ENCODE measurements around the gene HM13. TPM values are rescaled to one million over a fixed set of nuclear protein-coding genes. Genes with fewer than 3 reads are reported as not detected.
A peak's percentile ranks its signal among the peaks of the same experiment; 100 is the strongest.

The HM13 gene
- total and polyA plus RNA-seq, 2 of the 13 experiments (the other 11 are each of a cell fraction or from before 2014, with no cell fraction given): 118 to 243 TPM

GRCh38 chr20:31603822-31604566, 89.8 kb downstream of the HM13 start (continued):
- TF ChIP-seq TCF12 (IDR thresholded peaks at IDR 0.05) (no peak), TCF12 (CRISPR knock-in tag; IDR thresholded peaks at IDR 0.05) (peak; percentile 99), BCL6 (CRISPR knock-in tag; IDR thresholded peaks at IDR 0.05) (peak; percentile 95), BRF2 (CRISPR knock-in tag; IDR thresholded peaks at IDR 0.05) (peak; percentile 56; the same call in 1 of the 2 replicates), TMF1 (CRISPR knock-in tag; IDR thresholded peaks at IDR 0.05; ENCODE audit: low read depth) (peak; percentile 62; the same call in 1 of the 2 replicates), ZBTB8A (CRISPR knock-in tag; IDR thresholded peaks at IDR 0.05; ENCODE audit: borderline replicate concordance, low read depth) (0 out of 2 replicates have a peak, but pooled peaks have one; percentile 47), ZNF430 (CRISPR knock-in tag; IDR thresholded peaks at IDR 0.05) (peak; percentile 98), ZNF264 (CRISPR knock-in tag; IDR thresholded peaks at IDR 0.05) (peak; percentile 96), RXRB (CRISPR knock-in tag; IDR thresholded peaks at IDR 0.05; ENCODE audit: borderline replicate concordance) (peak; percentile 94), FOXK2 (IDR thresholded peaks at IDR 0.05) (no peak), FOXM1 (CRISPR knock-in tag; IDR thresholded peaks at IDR 0.05) (no peak), ZBTB7A (CRISPR knock-in tag; IDR thresholded peaks at IDR 0.05) (peak; percentile 97), ZGPAT (CRISPR knock-in tag; IDR thresholded peaks at IDR 0.05) (peak; percentile 88), ZNF574 (CRISPR knock-in tag; IDR thresholded peaks at IDR 0.05) (peak; percentile 91), HDAC1 (CRISPR knock-in tag; IDR thresholded peaks at IDR 0.05) (peak; percentile 98), ZNF749 (CRISPR knock-in tag; IDR thresholded peaks at IDR 0.05; ENCODE audit: borderline replicate concordance) (peak; percentile 50; the same call in 1 of the 2 replicates)
- TF ChIP-seq, protein P1, sequence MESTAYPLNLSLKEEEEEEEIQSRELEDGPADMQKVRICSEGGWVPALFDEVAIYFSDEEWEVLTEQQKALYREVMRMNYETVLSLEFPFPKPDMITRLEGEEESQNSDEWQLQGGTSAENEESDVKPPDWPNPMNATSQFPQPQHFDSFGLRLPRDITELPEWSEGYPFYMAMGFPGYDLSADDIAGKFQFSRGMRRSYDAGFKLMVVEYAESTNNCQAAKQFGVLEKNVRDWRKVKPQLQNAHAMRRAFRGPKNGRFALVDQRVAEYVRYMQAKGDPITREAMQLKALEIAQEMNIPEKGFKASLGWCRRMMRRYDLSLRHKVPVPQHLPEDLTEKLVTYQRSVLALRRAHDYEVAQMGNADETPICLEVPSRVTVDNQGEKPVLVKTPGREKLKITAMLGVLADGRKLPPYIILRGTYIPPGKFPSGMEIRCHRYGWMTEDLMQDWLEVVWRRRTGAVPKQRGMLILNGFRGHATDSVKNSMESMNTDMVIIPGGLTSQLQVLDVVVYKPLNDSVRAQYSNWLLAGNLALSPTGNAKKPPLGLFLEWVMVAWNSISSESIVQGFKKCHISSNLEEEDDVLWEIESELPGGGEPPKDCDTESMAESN (CRISPR knock-in tag; conservative IDR thresholded peaks at IDR 0.05): peak; percentile 84; the same call in 1 of the 2 replicates
- TF ChIP-seq, protein P2, sequence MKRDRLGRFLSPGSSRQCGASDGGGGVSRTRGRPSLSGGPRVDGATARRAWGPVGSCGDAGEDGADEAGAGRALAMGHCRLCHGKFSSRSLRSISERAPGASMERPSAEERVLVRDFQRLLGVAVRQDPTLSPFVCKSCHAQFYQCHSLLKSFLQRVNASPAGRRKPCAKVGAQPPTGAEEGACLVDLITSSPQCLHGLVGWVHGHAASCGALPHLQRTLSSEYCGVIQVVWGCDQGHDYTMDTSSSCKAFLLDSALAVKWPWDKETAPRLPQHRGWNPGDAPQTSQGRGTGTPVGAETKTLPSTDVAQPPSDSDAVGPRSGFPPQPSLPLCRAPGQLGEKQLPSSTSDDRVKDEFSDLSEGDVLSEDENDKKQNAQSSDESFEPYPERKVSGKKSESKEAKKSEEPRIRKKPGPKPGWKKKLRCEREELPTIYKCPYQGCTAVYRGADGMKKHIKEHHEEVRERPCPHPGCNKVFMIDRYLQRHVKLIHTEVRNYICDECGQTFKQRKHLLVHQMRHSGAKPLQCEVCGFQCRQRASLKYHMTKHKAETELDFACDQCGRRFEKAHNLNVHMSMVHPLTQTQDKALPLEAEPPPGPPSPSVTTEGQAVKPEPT (CRISPR knock-in tag; IDR thresholded peaks at IDR 0.05; ENCODE audit: low read depth): peak; percentile 86

Measured in HepG2 (cell line).